GM19372 (cell line): ENCODE results near the gene DUT.

Experiments used
- ATAC-seq: cut with Tn5 transposase; IDR thresholded peaks from one replicate; pipeline ENCODE4 v1.9.1; 2021; ENCODE audit warnings: mild to moderate bottlenecking, low read depth, moderate library complexity; ENCODE audit not compliant: unreplicated experiment

DUT gene

DNA sequence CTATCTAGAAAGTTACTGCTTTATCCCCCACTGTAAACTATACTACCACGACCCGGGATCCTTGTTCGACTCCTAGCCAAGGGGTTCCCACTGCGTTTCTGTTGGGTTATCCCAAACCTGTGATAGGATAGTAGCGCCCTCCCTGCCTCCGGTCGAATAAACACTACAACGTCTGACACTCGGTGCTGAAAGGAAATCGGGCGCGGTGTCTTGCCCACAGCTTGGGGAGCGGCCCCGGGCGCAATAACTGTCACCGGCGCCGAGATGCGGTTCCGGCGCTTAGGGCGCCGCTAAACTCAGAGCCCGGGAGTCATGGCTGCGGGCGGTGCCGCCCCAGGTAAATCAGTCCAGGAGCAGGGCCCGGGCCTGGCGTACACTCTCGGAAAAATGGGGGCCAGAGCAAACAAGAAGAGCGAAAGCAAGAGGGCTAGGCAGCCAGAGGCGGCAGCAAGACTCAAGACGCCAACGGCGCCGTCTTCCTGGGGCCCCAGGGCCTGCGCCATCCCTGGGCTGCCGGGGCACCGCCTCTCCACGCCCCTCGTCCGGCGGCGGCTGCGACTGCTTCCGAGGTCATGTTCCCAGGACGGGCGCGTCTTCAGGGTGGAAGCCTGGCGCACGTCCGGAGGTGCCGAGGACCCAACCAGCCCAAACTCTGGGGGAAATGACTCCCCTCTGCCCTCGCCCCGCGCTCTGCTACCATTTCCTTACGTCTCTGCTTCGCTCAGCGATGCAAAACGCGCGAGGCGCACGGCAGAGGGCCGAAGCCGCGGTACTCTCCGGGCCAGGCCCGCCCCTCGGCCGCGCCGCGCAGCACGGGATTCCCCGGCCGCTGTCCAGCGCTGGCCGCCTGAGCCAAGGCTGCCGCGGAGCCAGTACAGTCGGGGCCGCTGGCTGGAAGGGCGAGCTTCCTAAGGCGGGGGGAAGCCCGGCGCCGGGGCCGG is at the start of gene DUT:
DUT (plus strand) TSS at position 575 of the 941 bp plus-strand sequence; CDS start at position 662, 87 bp downstream.
- peak; percentile 81 for ATAC-seq

DNA sequence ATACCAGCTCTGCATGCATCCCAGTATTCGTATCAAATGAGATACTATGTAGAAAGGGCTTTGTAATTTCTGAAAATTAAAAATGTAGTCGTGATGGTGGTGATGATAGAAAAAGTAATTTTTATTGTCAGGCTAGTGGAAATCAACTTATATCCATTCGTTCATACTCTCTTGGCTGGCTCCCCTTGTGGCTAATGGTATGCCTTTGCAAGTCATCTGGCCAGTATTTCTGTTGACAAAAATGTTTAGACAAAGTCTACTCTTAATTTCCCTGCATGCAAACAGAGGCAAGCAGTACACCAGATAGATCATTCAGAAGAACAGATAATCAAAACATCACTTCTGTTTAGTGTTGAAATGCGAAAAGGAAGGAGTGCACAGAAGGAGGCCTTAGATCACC is 49.6 kb upstream of the DUT start:
- no peak for ATAC-seq

DNA sequence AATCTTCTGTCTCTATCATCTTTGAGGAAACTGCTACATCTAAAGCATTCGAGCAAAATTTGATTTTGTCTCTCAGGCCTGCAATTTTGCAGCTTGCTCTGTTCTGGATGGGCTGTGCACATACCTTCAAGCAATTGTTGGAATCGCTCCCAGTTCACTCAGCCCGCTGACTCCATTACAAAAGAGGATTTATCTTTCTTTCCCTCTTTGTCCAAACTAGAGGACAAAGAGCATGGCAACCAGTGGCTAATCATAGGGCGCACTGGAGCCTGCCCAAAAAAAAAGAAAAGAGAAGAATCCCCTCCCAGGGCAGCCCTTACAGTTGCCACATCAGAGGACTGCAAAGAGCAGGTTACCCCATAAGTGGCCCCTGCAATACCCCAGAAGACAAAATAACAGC is 49.0 kb upstream of the DUT start:
- no peak for ATAC-seq

DNA sequence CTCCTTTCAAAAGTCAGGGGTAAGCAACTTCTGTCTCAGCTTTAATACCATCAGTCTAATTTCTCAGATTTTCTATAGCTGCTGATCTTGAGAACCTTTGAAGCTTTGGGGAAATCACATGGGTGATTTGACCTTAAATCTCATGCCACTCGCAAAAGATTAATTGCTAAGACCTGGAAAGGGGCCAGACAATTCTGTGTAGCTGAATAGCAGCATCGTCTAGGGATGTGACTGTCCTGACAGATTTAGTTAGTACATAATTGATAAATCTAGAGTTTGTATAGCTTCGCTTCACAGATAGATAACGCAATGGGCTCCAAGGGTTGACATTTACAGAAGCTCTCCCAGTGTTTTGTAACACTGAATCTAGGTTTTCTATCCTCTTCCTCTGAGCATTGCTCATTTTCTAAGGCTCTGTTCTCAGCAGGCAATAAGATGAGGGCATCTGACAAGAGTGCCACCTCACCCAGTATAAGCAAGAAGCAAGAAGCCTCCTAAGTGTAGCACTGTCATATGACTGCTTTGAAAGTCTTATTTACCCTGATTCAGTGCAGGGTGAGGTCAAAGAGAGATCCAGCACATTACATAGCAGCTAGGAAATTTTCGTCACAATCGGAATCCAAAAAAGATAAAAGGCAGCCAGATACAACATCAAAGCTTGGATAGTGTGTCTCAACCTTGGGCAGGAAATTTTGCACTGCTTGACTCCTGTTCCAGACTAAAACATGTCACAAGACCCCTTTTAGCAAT is 47.7 kb upstream of the DUT start:
- no peak for ATAC-seq

DNA sequence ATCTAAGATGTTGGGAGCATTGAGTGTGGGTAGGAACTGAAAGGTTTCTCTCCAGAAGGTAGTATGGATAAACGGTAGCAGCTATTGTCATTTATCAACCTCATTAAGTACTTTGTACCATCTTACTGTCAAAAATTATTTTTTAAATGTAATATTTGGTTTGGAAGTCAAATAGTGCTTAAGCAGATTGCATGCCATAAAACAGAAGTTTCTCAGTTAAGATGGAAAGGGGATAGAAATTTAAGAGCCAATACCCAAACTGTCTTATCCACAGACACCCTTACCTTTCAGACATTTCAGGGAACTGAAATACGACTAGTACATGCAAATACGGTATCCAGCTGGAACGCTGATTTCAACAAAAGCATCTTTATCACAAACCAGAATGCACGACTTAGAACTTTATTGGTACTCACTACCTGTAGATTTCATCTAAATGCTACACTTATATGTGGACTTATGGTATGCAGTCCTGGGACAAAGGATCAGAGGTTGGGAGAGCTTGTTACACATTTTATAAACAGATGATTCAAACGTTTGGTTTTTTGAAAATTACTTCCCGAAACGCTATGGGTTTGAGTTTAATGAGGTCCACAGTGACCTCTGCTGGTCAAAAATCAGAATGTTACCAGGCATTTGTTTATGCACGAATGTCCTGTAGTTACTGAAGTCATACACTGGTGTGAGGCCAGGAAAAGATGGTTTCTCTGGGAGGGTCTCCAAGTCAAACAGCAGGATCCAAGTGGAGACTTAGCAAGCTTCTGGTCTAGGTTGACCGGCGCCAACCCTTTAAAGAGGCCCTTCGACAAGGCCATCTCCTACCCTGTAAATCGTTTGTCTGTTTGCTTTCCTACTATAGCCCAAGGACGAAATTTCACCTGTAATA is 45.7 kb upstream of the DUT start:
- ATAC-seq: no peak

DNA sequence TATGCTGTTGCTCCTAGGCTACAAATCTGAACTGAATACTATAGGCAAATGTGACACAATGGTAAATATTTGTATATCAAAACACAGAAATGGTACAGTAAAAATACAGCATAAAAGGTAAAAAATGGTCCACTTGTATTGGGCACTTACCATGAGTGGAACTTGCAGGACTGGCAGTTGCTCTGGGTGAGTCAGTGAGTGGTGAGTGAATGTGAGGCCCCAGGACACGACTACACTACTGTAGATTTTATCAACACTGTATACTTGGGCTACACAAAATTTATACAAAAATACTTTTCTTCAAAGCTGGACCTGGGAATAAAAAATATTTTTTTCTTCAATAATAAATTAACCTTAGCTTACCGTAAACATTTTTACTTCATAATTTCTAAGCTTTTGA is 41.6 kb upstream of the DUT start:
- ATAC-seq: no peak

DNA sequence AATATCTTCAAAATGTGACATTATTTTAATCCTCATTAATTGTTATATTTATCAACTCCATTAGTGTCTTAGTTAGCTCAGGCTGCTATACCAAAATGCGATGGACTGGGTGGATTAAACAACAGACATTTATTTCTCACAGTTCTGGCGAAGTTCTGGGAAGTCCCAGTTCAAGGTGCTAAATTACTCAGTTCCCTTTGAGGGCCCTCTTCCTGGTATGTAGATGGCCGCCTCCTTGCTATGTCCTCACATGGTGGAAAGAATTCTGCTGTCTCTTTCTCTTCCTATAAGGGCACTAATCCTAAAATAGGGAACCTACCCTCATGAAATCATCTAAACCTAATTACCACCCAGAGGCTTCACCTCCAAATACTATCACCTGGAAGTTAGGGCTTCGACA is 38.8 kb upstream of the DUT start:
- ATAC-seq: no peak

DNA sequence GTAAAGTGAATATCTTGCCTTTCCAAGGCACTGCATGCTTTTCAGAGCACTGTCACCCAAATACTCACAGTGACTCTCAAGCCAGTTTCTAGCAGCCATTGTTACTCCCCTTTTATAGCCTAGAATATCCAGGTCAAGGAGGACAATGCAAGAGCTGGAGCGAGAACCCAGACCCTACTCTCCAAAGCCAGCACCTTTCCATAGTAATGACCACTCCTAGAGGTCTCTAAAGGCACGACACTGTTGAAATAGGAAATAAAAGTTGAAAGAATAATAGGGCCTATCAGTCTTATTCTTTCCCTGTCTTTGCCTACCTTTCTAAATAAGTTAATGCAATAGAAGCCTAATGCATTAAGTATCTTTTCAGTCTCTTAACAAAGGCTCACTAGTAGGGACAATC is 33.6 kb upstream of the DUT start:
- no peak for ATAC-seq

DNA sequence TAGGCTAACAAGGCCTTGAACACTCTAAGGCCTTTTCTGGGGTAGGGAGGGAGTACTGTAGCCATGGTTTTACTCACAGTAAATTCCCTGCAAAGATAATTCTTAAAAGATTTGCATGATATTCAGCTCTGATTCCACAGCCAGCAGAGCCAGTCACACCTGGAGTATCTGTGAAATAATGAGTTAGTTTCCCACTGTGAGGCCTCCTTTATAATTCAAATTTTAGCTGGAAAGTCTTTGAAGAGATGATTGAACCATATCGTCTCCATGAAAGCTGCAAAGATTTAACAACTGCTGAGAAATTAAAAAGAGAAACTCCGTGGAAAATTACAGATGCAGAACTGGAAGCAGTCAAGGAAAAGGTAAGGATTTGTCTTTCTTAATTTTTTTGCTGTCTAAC is 32.3 kb upstream of the DUT start:
- no peak for ATAC-seq

DNA sequence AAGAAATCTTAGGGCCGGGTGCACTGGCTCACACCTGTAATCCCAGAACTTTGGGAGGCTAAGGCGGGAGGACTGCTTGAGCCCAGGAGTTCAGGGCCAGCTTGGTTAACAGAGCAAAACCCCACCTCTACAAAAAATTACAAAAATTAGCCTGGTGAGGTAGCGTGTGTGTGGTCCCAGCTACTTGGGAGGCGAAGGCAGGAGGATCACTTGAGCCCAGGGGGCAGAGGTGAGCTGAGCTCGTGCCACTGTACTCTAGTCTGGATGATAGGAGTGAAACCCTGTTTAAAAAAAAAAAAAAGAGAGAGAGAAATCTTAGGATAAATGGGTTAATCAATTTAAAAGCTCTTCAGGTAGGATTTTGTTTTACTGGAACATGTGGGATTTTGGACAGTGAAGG is 31.2 kb upstream of the DUT start:
- no peak for ATAC-seq

DNA sequence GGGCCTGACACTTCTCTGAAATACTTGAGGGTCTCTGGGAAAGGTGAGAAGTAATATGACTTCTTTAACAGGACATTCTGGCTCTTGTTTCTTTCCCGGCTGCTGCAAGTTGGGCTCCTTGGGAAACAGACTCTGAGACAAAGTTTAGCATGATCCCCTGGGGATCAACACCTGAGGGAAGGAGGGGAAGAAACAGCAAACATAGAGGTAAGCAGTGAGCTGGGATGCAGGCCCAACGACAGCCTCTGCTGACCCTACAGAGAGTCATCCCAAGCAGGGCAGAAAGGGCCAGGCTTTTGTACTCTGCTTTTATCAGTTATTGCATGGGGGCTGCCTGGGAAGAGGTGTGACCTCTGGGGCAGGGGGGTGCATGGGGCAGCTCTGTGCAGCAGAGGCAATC is 26.8 kb upstream of the DUT start:
- ATAC-seq: no peak

DNA sequence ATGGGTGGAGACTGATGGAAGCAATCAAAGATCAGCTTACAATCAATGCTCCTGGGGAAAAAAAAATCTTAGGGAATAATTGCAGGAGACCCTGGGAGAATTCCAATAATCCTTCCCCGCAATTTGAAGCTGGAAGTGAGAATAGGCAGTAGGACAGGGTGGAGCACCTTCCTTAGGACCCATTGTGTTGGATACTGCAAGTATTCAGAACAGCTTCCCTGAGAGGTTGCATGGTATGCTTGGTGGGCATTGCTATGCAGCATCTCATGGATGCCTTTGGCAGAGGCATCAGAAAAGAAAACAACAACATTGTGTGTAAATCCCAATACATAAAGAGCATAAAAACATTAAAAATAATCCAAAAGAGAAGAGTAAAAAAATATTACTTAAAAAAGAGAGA is 24.6 kb upstream of the DUT start:
- ATAC-seq: no peak

DNA sequence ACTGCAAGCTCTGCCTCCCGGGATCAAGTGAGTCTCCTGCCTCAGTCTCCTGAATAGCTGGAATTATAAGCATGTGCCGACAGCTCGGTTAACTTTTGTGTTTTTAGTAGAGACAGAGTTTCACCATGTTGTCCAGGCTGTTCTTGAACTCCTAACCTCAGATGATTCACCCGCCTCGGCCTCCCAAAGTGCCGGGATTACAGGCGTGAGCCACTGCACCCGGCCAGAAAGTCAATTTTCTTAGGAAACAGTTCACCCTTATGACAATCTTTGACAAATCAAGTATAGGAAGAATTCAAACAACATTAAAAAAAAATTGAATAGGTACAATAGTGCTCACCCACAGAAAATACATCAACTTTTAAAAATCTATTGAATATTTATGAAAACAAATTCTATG is 23.6 kb upstream of the DUT start:
- ATAC-seq: no peak

DNA sequence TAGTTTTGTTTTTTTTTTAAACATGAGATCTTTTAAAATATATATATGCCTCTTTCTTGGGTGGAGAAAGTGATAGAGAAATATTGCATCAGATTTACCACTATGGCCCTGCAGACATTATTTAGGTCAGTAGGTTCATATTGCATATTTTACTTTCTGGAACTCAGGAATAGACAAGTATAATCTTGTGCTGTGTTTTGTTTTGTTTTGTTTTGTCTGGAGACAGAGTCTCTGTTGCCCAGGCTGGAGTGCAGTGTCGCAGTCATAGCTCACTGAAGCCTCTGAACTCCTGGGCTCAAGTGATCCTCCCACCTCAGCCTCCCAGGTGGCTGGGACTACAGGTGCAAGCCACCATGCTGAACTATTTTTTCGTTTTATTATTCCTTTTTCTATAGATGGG is 21.5 kb upstream of the DUT start:
- no peak for ATAC-seq

DNA sequence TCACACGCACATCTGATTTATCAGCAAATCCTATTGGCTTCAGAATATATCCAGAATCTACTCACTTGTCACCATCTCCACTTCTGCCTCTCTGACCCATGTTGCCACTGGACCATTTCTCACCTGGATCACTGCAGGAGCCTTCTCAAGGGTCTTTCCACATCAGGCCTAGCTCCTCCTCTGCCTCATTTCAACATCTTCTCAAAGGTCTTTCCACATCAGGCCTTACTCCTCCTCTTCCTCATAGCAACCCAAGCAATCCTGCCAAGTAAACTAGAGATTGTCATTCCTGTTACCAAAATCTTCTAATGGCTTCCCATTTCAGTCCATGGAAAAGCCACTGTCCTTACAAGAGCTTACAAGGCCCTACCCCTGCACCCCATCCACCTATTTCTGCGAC is 18.0 kb upstream of the DUT start:
- ATAC-seq: no peak

DNA sequence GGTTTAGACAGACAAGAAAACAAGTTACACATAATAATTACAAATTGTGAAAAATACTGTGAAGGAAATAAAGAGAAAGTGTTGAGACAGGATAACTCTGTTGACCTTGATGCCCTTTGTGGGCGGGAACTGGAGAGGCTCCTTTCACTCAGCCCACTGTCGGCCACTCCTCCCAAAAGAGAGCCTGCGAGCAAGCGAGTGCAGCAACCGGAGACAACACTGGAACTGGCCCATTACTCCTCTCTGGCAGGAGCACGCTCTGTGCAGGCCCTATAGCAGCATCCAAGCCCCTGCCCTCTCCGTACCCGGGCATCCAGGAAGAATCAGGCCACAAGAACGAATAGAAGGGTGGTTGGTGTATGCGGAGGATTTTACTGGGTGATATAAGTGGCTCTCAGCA is 16.2 kb upstream of the DUT start:
- ATAC-seq: no peak

DNA sequence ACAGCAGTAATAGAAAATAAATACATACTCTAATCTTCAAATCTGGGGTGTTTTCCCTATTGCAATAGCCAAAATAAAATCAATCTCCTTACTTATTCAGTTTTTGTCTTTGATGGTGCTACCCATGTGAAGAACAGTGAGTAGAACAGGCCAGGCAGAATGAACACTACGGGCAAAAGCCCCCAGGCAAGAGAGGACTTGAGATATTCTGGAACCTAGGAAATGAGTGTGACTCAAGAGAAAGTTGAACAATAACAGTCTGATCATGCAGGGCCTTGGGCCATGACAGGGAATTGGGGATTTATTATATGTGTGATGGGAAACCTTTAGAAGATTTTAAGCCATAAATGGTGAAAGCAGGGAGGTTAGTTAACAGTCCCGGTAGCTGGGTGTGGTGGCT is 14.0 kb upstream of the DUT start:
- no peak for ATAC-seq

DNA sequence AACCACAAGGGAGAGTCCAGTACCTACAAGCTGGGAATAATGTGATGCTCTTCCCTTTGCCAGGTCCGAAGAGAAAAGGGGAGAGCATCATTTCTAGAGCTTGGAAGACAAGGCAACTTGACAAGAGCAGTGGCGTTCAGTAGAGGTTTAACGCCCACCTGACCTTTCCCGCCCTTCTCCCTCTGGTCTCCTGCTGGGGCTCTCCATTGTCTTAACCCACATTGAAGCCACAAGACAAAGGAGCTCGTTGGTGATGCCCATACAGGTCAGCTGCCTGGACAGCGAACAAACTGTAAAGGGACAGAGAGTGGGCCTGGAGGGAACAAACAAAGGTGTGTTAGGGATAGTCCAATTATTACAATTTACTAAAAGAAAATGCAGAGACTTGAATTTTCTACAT is 13.1 kb upstream of the DUT start:
- no peak for ATAC-seq

DNA sequence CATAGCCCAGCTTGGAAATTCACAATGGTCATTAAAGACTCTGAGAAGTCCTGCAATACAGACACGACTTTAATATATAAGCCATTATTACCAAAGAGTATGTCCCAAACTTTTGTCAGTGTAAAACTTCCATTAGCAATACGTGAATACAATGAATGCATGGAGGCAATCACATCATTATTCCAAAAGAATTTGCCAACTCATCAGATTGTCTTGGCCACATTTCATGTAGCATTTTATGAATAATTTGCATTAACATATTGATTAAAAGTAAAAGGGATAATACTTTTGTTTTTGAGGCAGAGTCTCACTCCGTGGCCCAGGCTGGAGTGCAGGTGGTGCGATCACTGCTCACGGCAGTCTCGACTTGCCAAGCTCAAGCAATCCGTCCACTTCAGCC is 7.9 kb upstream of the DUT start:
- no peak for ATAC-seq

DNA sequence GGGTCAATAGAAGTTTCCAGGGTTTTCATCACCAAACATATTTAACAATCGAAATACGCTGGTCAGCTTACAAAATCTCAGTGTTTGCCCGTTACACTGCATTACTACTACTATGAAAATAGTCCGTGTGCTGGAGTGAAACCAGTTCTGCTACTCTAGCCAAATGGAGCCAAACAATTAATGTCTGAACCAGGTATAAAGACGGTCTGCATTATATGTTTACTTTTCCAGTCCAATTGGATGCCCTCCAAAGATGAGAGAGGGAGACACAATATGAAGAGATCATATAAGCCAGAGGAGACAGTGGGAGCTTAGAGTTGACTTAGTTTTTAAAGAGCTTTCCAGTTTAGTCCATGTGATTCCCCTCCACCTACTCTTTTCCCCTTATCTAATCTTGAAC is 6.3 kb upstream of the DUT start:
- no peak for ATAC-seq

DNA sequence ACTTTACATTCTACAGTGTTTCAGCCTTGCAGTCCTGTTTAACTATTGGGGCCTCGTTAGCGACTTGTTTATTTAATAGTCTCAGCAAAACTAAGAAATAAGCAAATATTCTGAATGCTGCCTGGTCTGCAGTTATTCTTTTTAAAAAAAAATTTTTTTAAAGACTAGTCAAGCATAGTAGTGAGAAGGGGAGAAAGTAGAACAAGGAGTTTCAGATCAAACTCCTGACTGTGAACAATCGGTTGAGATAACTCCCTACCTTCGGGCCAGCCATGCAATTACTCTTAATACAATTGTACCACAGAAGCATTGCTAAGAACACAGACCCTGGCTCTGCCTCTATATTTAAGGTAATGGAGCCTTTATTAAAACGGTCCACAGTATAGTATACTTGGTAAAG is 5.8 kb upstream of the DUT start:
- no peak for ATAC-seq
